ENCODE data around the gene AP3S2. TPM values are rescaled to one million over a fixed set of nuclear protein-coding genes. Genes with fewer than 3 reads are reported as not detected.

AP3S2 gene
- total RNA-seq, 2 experiments from 2014 or later, result 12.4 to 15.3 TPM

DNA sequence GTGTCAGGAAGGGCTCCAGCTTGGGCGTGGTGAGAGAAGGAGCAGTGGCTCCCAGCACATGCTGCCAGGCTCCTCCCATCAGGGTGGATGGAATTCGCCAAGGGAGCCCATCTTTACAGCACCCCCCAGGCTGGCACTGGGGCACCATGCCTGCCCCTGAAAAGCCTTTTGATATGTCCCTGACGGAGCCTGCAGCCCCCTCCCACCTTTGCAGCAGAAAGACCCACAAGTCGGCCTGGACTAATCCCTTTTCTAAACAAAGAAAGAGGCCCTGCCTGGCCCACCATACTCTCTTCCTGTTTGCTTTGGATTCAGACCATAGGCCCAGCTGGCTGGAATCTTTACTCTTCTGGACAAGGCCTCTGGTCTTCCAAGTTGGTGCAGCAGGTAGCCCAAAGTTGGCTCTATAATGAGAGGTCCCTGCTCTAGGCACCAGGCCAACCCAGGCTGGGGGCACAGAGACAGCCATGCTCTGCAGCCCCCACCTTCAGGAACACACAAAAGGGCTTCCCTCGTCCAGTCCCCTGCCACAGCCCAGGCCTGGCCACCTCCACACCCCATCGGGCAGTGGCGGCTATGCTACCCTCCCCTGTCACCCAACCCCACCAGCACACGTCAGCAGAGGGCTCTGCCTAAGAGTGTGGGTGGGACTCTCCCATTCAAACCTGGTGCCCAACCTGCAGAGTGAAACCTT is 84.6 kb downstream of the AP3S2 start:
- Mint-ChIP-seq H3K27me3 (peaks cover 5% of the 10 kb centered on the region), H3K36me3 (ENCODE audit: low read depth) (no peaks in the 10 kb centered on the region), H3K27ac (no peak overlapping the region), H3K4me3 (no peak overlapping the region), H3K9me3 (ENCODE audit: low read depth) (no peaks in the 10 kb centered on the region), H3K4me1 (no peaks in the 10 kb centered on the region)
- ChIA-PET CTCF (no interaction called here), POLR2A (no interaction called here)
- intact Hi-C loops (cut with DNase I, micrococcal nuclease), result no loop called here
- ATAC-seq (no peak), DNase-seq (no peak)

DNA sequence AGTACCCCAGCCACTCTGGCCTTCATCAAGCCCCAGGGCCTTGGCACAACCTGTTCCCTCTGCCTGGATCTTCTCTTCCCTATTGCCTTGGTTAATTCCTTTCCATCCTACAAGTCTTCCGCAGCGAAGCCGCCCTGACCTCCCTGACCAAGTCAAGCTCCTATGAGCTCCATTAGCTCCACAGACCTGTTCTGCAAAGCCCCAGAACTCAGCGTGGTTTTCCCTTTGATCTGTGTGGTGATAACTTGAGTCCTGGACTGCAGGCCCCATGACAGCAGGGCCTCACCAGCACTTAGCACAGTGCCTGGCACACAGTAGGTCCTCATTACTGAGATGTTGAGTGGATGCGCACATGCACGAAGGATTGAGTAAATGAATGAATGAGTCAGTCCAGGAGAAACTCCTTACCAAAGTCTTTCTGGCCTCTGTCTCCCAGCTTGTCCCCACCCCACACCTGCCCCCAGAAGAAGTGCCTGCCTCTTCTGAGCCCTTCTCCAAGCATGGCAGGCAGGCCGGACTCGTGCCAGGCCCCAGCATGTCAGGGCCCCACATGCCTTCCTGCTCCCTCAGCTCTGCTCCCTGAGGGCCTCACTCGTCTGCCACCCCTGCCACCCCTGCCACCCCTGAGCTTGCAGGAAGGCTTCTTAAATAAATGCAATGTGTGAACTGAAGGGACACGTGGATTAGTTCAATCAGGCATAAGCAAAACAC is 85.5 kb downstream of the AP3S2 start:
- Mint-ChIP-seq H3K4me1 (no peaks in the 10 kb centered on the region), H3K9me3 (ENCODE audit: low read depth) (no peaks in the 10 kb centered on the region), H3K27ac (no peak overlapping the region), H3K4me3 (no peak overlapping the region), H3K27me3 (peaks cover 3% of the 10 kb centered on the region), H3K36me3 (ENCODE audit: low read depth) (no peaks in the 10 kb centered on the region)
- POLR2A ChIA-PET, result no interaction called here
- intact Hi-C loops (cut with DNase I, micrococcal nuclease), result no loop called here
- no peak for DNase-seq
- CTCF ChIA-PET, result interaction anchor here (0.7 to 1.4 kb wide), 2 partner anchors 66 to 158 kb away, joined by 3 read pairs; no protein-coding TSS in a partner anchor
- no peak for ATAC-seq

DNA sequence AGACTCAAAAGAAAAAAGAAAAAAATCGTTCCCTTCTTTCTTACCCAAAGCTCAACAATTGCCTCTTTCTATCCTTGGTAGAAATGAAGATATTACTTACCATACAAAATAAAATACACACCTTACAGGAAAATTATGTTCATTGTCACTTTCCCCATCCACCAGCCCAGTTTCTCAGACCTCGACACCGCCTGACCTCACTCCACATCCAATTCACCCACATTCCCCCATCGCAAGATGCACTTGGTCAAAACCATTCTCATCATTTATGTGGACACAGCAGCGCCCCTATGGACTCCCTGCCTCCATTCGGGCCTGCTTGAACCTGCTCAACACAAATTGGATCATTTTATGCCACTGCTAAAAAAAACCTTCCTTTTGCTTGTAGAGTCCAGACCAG is 86.1 kb downstream of the AP3S2 start:
- CTCF ChIA-PET, result interaction anchor here (0.6 to 1.4 kb wide), 3 partner anchors 24 to 67 kb away, joined by 3 read pairs; no protein-coding TSS in a partner anchor

DNA sequence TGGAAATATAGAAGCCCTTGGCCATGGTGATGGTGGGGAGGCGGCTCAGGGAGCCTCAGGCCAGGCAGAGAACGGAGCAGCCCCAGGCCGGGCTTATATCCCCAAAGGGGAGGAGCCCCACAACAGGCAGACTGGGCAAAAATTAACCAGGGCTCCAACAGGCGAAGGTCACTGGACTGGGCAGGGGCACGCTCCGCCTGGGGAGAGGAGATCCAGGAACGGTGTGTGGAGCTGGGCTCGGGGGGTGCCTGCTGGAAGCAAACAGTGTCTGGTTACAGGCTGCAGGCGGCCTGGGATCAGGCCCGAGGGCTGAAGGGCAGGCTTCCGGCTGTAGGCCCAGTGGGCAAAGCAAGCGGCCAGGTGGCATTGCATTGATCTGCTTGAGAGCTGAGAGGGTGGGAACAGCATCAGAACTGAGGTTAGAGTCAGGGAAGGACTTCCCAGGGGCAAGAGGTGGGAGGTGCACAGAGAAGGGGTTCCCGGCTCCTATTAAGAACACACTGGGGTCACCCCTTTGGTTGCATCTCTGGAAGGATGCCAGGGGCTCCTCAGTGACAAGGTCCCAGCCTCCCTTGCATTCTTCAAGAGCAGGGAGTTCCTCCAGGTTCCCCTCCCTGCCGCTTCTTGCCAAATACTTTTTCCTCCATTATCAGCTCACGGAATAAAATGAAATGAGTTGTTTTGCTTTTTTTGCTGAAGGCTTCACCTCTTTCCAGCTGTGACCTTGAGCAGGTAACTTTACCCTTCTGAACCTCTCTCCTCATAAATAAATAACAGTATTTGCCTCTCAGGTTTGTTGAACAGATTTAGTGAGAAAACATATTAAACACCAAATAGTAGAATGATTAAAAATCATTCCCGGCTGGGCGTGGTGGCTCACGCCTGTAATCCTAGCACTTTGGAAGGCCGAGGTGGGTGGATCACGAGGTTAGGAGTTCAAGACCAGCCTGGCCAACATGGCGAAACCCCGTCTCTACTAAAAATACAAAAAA is 86.9 kb downstream of the AP3S2 start:
- H3K4me3 Mint-ChIP-seq, result no peak overlapping the region
- POLR2A ChIA-PET, result no interaction called here
- peaks cover 2% of the 10 kb centered on the region for H3K27me3 Mint-ChIP-seq
- no peak overlapping the region for H3K27ac Mint-ChIP-seq
- no peaks in the 10 kb centered on the region for H3K9me3 Mint-ChIP-seq (ENCODE audit: low read depth)
- intact Hi-C loops (cut with DNase I, micrococcal nuclease), result no loop called here
- DNase-seq (no peak), ATAC-seq (no peak)
- H3K4me1 Mint-ChIP-seq, result no peaks in the 10 kb centered on the region
- CTCF ChIA-PET, result interaction anchor here (0.6 to 1.4 kb wide), 3 partner anchors 23 to 68 kb away, joined by 3 read pairs; no protein-coding TSS in a partner anchor
- no peaks in the 10 kb centered on the region for H3K36me3 Mint-ChIP-seq (ENCODE audit: low read depth)

More for the DNA sequence above, 86.1 kb downstream of the AP3S2 start:
- no peaks in the 10 kb centered on the region for H3K36me3 Mint-ChIP-seq (ENCODE audit: low read depth)
- no peak overlapping the region for H3K27ac Mint-ChIP-seq
- H3K9me3 Mint-ChIP-seq (ENCODE audit: low read depth), result no peaks in the 10 kb centered on the region
- no peaks in the 10 kb centered on the region for H3K4me1 Mint-ChIP-seq
- DNase-seq, result no peak
- POLR2A ChIA-PET, result no interaction called here
- peaks cover 2% of the 10 kb centered on the region for H3K27me3 Mint-ChIP-seq
- ATAC-seq, result no peak
- no peak overlapping the region for H3K4me3 Mint-ChIP-seq
- intact Hi-C loops (cut with DNase I, micrococcal nuclease), result no loop called here

DNA sequence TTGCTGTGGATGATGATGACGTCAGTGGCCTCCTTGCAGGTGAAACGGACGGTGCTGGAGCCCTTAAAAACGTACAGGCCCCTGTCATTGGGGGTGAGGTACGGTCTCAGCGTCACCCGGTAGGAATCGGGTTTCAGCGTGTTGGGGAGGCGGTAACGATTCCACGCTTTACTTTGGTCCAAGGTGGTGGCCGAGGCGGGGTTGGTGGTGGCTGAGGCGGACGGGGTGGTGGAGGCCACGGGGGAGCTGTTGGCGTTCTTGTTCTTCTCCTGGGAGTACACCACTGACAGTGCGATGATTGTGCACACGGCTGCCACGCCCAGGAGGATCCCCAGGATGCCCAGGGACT is 87.6 kb downstream of the AP3S2 start:
- Mint-ChIP-seq H3K27ac (no peak overlapping the region), H3K36me3 (ENCODE audit: low read depth) (no peaks in the 10 kb centered on the region), H3K4me1 (no peaks in the 10 kb centered on the region), H3K4me3 (no peak overlapping the region), H3K9me3 (ENCODE audit: low read depth) (no peaks in the 10 kb centered on the region), H3K27me3 (peaks cover 2% of the 10 kb centered on the region)
- ChIA-PET POLR2A (no interaction called here), CTCF (interaction anchor here (0.6 to 1.1 kb wide), 2 partner anchors 46 to 65 kb away, joined by 3 read pairs; no protein-coding TSS in a partner anchor)
- ATAC-seq, result no peak
- no peak for DNase-seq
- intact Hi-C loops (cut with DNase I, micrococcal nuclease), result no loop called here

DNA sequence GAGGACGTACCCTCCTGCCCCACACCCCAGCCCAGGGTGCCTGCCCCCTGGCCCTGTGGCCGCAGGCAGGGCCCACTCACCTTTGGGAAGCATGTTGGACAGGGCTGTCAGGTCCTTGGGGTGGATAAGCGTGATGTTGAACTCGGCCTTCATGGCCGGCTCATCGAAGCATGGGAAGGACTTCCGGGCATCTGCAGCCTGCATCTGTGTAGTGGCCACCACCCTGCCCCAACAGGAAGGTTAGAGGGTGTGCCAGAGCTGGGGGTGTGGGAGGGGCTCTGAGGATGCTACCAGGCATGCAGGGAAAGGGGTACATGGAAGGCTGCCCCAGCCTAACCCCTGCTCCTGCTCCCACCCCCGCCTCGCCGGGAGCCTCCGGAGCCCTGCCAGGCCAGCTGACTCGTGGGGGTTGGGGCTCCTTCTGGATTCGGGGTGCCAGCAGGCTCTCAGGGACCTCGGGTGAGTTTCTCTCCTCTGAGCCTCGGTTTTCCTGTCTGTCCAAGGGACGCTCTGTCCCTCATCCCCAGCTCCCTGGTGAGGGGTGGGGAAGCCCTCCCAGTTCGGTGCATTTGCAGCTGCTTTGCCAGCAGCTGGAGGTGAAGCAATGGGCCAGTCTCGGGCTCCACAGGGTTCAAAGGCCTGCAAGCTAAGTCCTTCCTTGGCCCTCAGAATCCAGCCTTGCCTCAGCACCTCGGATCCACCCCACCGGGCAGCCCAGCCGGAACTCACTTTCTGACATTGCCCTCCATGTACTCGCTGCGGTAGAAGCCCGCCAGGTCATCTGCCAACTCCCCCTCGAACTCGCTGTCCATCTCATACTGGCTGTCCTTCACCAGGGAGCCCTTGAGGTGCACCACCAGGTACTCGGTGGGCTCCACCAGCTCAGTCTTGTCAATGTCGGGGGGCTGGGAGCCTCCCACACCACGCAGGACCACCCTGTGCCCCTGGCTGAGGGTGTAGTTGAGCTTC is 88.3 kb downstream of the AP3S2 start:
- POLR2A ChIA-PET, result no interaction called here
- Mint-ChIP-seq H3K9me3 (ENCODE audit: low read depth) (no peaks in the 10 kb centered on the region), H3K4me1 (no peaks in the 10 kb centered on the region), H3K27ac (no peak overlapping the region), H3K36me3 (ENCODE audit: low read depth) (no peaks in the 10 kb centered on the region), H3K27me3 (peaks cover 2% of the 10 kb centered on the region), H3K4me3 (no peak overlapping the region)
- intact Hi-C loops (cut with DNase I, micrococcal nuclease), result no loop called here
- CTCF ChIA-PET, result interaction anchor here (0.6 to 1.1 kb wide), 2 partner anchors 45 to 64 kb away, joined by 3 read pairs; no protein-coding TSS in a partner anchor
- DNase-seq (no peak), ATAC-seq (no peak)

DNA sequence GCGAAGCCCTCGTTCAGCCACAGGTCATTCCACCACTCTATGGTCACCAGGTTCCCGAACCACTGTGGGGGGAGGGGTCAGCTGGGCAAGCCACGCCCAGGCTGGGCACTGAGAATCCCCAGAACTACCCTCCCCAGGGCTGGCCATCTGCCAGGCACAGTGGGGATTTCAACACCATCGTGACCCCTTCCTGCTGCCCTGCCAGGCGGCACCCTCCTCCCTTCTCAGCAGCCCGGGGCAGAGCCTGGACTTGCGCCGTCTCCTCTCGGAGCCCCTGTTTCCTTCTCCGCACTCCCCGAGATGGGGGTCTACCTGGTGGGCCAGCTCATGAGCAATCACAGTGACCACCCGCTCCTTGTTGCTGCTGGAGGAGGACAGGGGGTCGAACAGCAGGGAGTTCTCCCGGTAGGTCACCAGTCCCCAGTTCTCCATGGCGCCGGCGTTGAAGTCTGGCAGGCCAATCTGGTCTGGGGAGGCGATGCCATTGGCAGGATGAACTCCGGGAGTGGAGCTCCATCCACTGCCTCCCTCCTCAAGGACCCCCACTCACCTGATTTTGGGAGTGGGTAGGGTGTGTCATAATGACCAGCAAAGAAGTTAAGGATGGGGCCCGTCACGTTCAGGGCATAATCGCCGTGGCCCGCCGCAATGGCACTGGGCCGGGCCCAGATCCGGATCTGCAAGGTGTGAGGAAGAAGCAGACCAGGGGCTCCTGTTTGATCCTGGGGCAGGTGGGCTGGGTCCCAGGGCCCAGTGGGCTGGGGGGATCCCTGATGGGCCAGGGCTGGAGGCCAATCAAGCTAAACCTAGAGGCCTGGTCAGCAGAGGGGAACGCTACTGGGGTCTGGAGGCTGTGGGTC is 89.6 kb downstream of the AP3S2 start:
- Mint-ChIP-seq H3K4me3 (no peak overlapping the region), H3K9me3 (ENCODE audit: low read depth) (no peaks in the 10 kb centered on the region), H3K27me3 (peaks cover 5% of the 10 kb centered on the region), H3K4me1 (no peaks in the 10 kb centered on the region), H3K36me3 (ENCODE audit: low read depth) (no peaks in the 10 kb centered on the region), H3K27ac (no peak overlapping the region)
- CTCF ChIA-PET, result no interaction called here
- intact Hi-C loops (cut with DNase I, micrococcal nuclease), result no loop called here
- ATAC-seq, result no peak
- DNase-seq, result no peak
- POLR2A ChIA-PET, result no interaction called here

DNA sequence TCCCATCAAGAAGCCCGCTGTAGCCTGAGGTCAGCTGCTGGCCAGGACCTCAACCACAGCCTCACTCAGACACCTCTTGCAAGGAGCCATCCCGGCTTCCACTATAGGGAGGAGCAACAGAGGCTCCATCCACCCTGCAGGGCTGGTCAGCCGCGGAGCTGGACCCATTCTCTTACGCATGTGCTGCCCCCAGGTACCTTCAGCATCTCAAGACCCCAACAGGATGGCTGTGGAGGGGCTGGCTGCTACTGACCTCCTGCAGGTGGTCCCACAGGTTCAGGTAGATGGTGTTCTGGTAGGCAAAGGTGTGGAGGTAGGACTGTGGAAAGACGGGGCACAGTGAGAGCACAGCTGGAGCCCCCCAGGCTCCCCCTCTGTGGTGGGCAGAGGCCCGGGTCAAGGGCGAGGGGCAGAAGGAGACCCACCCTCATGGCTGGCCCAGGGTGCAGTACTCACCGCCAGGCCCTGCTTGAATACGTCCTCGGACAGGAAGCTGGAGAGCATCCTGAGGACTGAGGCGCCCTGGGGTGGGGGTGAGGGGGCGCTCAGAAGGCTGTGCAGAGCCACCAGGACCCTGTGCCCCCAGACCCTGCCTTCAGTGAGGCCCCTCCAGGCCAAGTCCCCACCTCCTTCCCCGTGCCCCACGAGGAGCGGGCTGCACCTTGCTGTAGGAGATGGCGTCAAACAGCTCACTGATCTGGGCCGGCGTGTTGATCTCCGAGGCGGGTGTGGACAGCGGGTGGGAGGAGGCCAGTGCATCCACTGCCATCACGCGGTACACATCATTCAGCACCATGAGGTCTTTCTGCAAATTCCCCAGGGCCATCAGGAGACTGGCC is 90.6 kb downstream of the AP3S2 start:
- DNase-seq (no peak), ATAC-seq (no peak)
- Mint-ChIP-seq H3K4me1 (no peaks in the 10 kb centered on the region), H3K27ac (no peak overlapping the region), H3K36me3 (ENCODE audit: low read depth) (no peaks in the 10 kb centered on the region), H3K4me3 (no peak overlapping the region), H3K27me3 (peaks cover 5% of the 10 kb centered on the region), H3K9me3 (ENCODE audit: low read depth) (no peaks in the 10 kb centered on the region)
- CTCF ChIA-PET, result interaction anchor here (1.0 to 1.2 kb wide), 2 partner anchors 11 to 22 kb away, joined by 3 read pairs; no protein-coding TSS in a partner anchor
- intact Hi-C loops (cut with DNase I, micrococcal nuclease), result no loop called here
- POLR2A ChIA-PET, result no interaction called here

DNA sequence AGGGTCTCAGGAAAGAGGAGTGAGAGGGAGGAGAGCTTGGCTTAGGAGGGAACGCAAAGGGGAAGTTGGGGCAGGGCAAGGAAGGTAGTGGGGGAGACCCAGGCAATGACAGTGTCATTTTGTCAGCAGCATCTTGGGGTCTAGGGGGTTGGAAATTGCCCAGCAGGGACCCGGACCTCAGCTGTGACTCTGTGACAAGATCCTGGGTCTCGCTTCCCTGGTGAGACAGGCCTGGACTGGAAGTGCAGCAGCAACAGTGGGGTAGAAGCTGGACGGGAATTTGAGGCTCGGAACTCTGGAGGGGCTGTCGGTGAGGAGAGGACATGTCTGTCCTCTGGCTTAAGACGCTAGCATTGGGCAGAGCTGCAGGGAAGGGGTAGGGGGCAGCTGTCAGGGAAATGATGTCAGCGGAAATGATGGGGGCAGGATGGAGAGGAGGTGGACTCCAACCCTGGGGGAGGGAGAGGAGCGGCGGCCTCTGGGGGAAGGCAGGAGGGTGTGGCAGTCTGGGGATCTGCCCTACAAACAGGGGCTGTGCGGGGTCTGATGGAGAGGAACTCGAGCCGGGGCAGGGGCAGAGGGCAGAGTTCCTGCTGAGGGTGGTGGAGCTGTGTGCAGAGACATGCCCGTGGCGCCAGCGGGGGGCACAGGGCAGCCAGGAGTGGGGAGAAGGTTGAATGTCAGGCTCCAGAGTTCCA is 91.4 kb downstream of the AP3S2 start:
- H3K4me1 Mint-ChIP-seq, result no peaks in the 10 kb centered on the region
- H3K27ac Mint-ChIP-seq, result no peak overlapping the region
- H3K9me3 Mint-ChIP-seq (ENCODE audit: low read depth), result no peaks in the 10 kb centered on the region
- H3K4me3 Mint-ChIP-seq, result no peak overlapping the region
- ATAC-seq (no peak), DNase-seq (no peak)
- H3K27me3 Mint-ChIP-seq, result peaks cover 5% of the 10 kb centered on the region
- ChIA-PET POLR2A (no interaction called here), CTCF (interaction anchor here (0.7 to 1.2 kb wide), 3 partner anchors 12 to 445 kb away, joined by 3 read pairs; no protein-coding TSS in a partner anchor)
- no peaks in the 10 kb centered on the region for H3K36me3 Mint-ChIP-seq (ENCODE audit: low read depth)
- intact Hi-C loops (cut with DNase I, micrococcal nuclease), result no loop called here

Data from activated CD4-positive, alpha-beta T cell treated with anti-CD3 and anti-CD28 coated beads for 36 hours (primary cell).